ENCODE results near the gene IGSF23.
A peak's percentile ranks its signal among the peaks of the same experiment; 100 is the strongest.

The IGSF23 gene

GRCh38 chr19:44613295-44614178 lies at the start of gene IGSF23:
Gene IGSF23, plus strand, starts transcription at chr19:44613563. Its CDS starts 83 bp downstream, at chr19:44613646.
- no peak for DNase-seq

GRCh38 chr19:44566984-44567383 lies 46.4 kb upstream of the IGSF23 start:
- no peak for DNase-seq

GRCh38 chr19:44567745-44568144 lies 45.6 kb upstream of the IGSF23 start:
- DNase-seq: no peak

- DNase-seq: no peak
Measured at GRCh38 chr19:44570603-44570983, 42.8 kb upstream of the IGSF23 start.

GRCh38 chr19:44570984-44571684 lies 42.2 kb upstream of the IGSF23 start:
- DNase-seq: peak; percentile 56

- no peak for DNase-seq
Measured at GRCh38 chr19:44571830-44572580, 41.4 kb upstream of the IGSF23 start.

- no peak for DNase-seq
Measured at GRCh38 chr19:44572581-44572900, 40.8 kb upstream of the IGSF23 start.

- DNase-seq: no peak
Measured at GRCh38 chr19:44573183-44573582, 40.2 kb upstream of the IGSF23 start.

- DNase-seq: no peak
Measured at GRCh38 chr19:44573627-44574026, 39.7 kb upstream of the IGSF23 start.

- no peak for DNase-seq
Measured at GRCh38 chr19:44574186-44574950, 39.0 kb upstream of the IGSF23 start.

GRCh38 chr19:44575116-44575700 lies 38.2 kb upstream of the IGSF23 start:
- DNase-seq: no peak

- no peak for DNase-seq
Measured at GRCh38 chr19:44576843-44577565, 36.4 kb upstream of the IGSF23 start.

- DNase-seq: no peak
Measured at GRCh38 chr19:44577566-44577874, 35.8 kb upstream of the IGSF23 start.

GRCh38 chr19:44579663-44580365 lies 33.5 kb upstream of the IGSF23 start:
- DNase-seq: no peak

- DNase-seq: no peak
Measured at GRCh38 chr19:44580366-44580895, 32.9 kb upstream of the IGSF23 start.

- DNase-seq: no peak
Measured at GRCh38 chr19:44581288-44581687, 32.1 kb upstream of the IGSF23 start.

- no peak for DNase-seq
Measured at GRCh38 chr19:44582581-44583265, 30.6 kb upstream of the IGSF23 start.

- DNase-seq: no peak
Measured at GRCh38 chr19:44585371-44586133, 27.8 kb upstream of the IGSF23 start.

- DNase-seq: no peak
Measured at GRCh38 chr19:44587963-44588770, 25.2 kb upstream of the IGSF23 start.
